GM12878 (cell line): Measurements from ENCODE around the gene TOR2A. TPM values are rescaled to one million over a fixed set of nuclear protein-coding genes. Genes with fewer than 3 reads are reported as not detected.

Source experiments
- ATAC-seq: fragments of 200-7000 bp; cut with Tn5 transposase; 3 replicates; pipeline ENCODE4 v1.9.1; 2020; ENCODE audit warnings: mild to moderate bottlenecking, moderate library complexity
- BruUV-seq: library from RNA; stranded (reverse); fragments of 400-500 nt; replicated peaks from 2 replicates; lab custom pipeline; 2021; lab: Mats Ljungman, UMichigan
- CTCF ChIA-PET: fragments of 300-600 bp; sonication (Branson Sonifier 250); formaldehyde crosslinking; extraction: SDS; loops from one replicate; lab custom pipeline; 2021; ENCODE audit warnings: inconsistent platforms; lab: Yijun Ruan, JAX
- POLR2A ChIA-PET: fragments of 350-600 bp; formaldehyde crosslinking; extraction: SDS; loops from one replicate; lab custom pipeline; 2021; ENCODE audit warnings: inconsistent platforms; lab: Charles Lee
- RAD21 ChIA-PET: fragments of 300-600 bp; sonication (Branson Sonifier 250); formaldehyde crosslinking; loops from one replicate; lab custom pipeline; 2023; ENCODE audit warnings: antibody characterized with exemption; ENCODE audit not compliant: unreplicated experiment; lab: Charles Lee
- SMC1A ChIA-PET: fragments of 300-600 bp; sonication (Branson Sonifier 250); formaldehyde crosslinking; loops from one replicate; lab custom pipeline; 2023; ENCODE audit not compliant: unreplicated experiment, uncharacterized antibody; lab: Charles Lee
- DNase-seq: peaks from one replicate; pipeline ENCODE4 v3.0.0-alpha.2; 2011; ENCODE audit warnings: low read depth, low spot score
- FAIRE-seq: peaks from 3 replicates; lab custom pipeline; 2011; peaks lifted over from hg19 to GRCh38; lab: Jason Lieb, UNC
- H2AFZ ChIP-seq: 2 replicates; pipeline ENCODE4 v1.6.0; 2011; ENCODE audit warnings: low read depth, low read length, control low read depth; ENCODE audit not compliant: control insufficient read depth
- H3K27ac ChIP-seq: 2 replicates; pipeline ENCODE4 v1.5.1; 2011; ENCODE audit warnings: control low read depth; ENCODE audit not compliant: control insufficient read depth, insufficient read depth
- H3K27me3 ChIP-seq, 2 experiments: replicated peaks in 1 of 2; 2 replicates each; pipeline versions ENCODE4 v1.6.0 to v1.6.1; 2011; ENCODE audit warnings: low read length in 1 of 2; ENCODE audit not compliant: control insufficient read depth in 2 of 2, insufficient read depth in 2 of 2
- H3K36me3 ChIP-seq, 2 experiments: 2 replicates each; pipeline ENCODE4 v1.5.1; 2011; ENCODE audit warnings: low read length in 1 of 2; ENCODE audit not compliant: control insufficient read depth in 2 of 2, insufficient read depth in 2 of 2
- H3K4me1 ChIP-seq: 2 replicates; pipeline ENCODE4 v1.6.1; 2011; ENCODE audit warnings: mild to moderate bottlenecking, low read length, moderate library complexity, mixed read lengths; ENCODE audit not compliant: control insufficient read depth, insufficient read depth
- H3K4me2 ChIP-seq: 2 replicates; pipeline ENCODE4 v1.6.0; 2011; ENCODE audit warnings: control low read depth; ENCODE audit not compliant: control insufficient read depth, insufficient read depth
- H3K4me3 ChIP-seq: fragments of 200-600 bp; sonication (generic); 2 replicates; pipeline ENCODE4 v1.5.1; 2016
- H3K79me2 ChIP-seq: 2 replicates; pipeline ENCODE4 v1.6.0; 2011; ENCODE audit warnings: low read length; ENCODE audit not compliant: control insufficient read depth, insufficient read depth
- H3K9ac ChIP-seq: 2 replicates; pipeline ENCODE4 v1.8.0; 2011; ENCODE audit warnings: low read length, control low read depth, mixed read lengths; ENCODE audit not compliant: control insufficient read depth, insufficient read depth
- H3K9me3 ChIP-seq: replicated peaks from 3 replicates; pipeline ENCODE4 v1.5.1; 2011; ENCODE audit warnings: mild to moderate bottlenecking, low read length; ENCODE audit not compliant: control insufficient read depth, insufficient read depth
- H4K20me1 ChIP-seq: 2 replicates; pipeline ENCODE4 v1.6.0; 2011; ENCODE audit not compliant: control insufficient read depth, insufficient read depth
- BCL3 ChIP-seq: IDR thresholded peaks from 2 replicates; pipeline ENCODE4 v1.6.1; 2011; ENCODE audit warnings: borderline replicate concordance, low read depth, mild to moderate bottlenecking, moderate library complexity, low read length; ENCODE audit not compliant: insufficient read depth, poor library complexity, severe bottlenecking
- BRCA1 ChIP-seq: IDR thresholded peaks from 2 replicates; pipeline ENCODE4 v1.6.1; 2011; ENCODE audit warnings: low read depth, low read length, improper control_type of control experiment
- CHD4 ChIP-seq: fragments of 200-600 bp; sonication (generic); IDR thresholded peaks from 2 replicates; pipeline ENCODE4 v1.6.1; 2016; ENCODE audit warnings: mild to moderate bottlenecking
- EGR1 ChIP-seq, 2 experiments: IDR thresholded peaks; 1 replicate in 1 of 2; 2 replicates in 1 of 2; pipeline ENCODE4 v1.6.1; 2011 to 2012; ENCODE audit warnings: low read depth in 2 of 2, low read length in 2 of 2, borderline replicate concordance in 1 of 2, mild to moderate bottlenecking in 1 of 2, moderate library complexity in 1 of 2
- ETV6 ChIP-seq, 2 experiments: fragments of 450-650 bp in 1 of 2; IDR thresholded peaks in 1 of 2; conservative IDR thresholded peaks in 1 of 2; 2 replicates each; pipeline ENCODE4 v1.6.1; 2014; ENCODE audit warnings: antibody characterized with exemption in 1 of 2, borderline replicate concordance in 1 of 2, low read depth in 1 of 2, mild to moderate bottlenecking in 1 of 2, moderate library complexity in 1 of 2
- IRF3 ChIP-seq: fragments of 450-650 bp; IDR thresholded peaks from 2 replicates; pipeline ENCODE4 v1.6.1; 2014; ENCODE audit warnings: mild to moderate bottlenecking
- KDM1A ChIP-seq: fragments of 200-600 bp; sonication (generic); IDR thresholded peaks from 2 replicates; pipeline ENCODE4 v1.6.1; 2016; ENCODE audit warnings: borderline replicate concordance
- MYB ChIP-seq: fragments of 150-350 bp; IDR thresholded peaks from 2 replicates; pipeline ENCODE4 v1.6.1; 2014; ENCODE audit warnings: mild to moderate bottlenecking, low read depth, low read length, borderline replicate concordance
- NBN ChIP-seq: fragments of 450-650 bp; IDR thresholded peaks from 2 replicates; pipeline ENCODE4 v1.6.1; 2016
- RELA ChIP-seq: fragments of 450-650 bp; IDR thresholded peaks from 2 replicates; pipeline ENCODE4 v1.8.0; 2014; ENCODE audit warnings: borderline replicate concordance; ENCODE audit not compliant: partially characterized antibody
- SMAD1 ChIP-seq: fragments of 450-650 bp; IDR thresholded peaks from 2 replicates; pipeline ENCODE4 v1.6.1; 2018; ENCODE audit warnings: mild to moderate bottlenecking, low read depth; ENCODE audit not compliant: partially characterized antibody
- SMAD5 ChIP-seq: IDR thresholded peaks from 2 replicates; pipeline ENCODE4 v1.6.1; 2016; ENCODE audit warnings: antibody characterized with exemption, low read depth
- TBL1XR1 ChIP-seq: IDR thresholded peaks from 2 replicates; pipeline ENCODE4 v1.6.1; 2012; ENCODE audit warnings: low read depth, low read length, improper control_type of control experiment
- TCF12 ChIP-seq: IDR thresholded peaks from 2 replicates; pipeline ENCODE4 v1.6.1; 2011; ENCODE audit warnings: low read depth, mild to moderate bottlenecking, low read length
- ZNF217 ChIP-seq: fragments of 450-650 bp; IDR thresholded peaks from 2 replicates; pipeline ENCODE4 v1.6.1; 2017; ENCODE audit warnings: antibody characterized with exemption, mild to moderate bottlenecking
- ZNF274 ChIP-seq: IDR thresholded peaks from one replicate; pipeline ENCODE4 v1.8.0; 2011; ENCODE audit not compliant: insufficient read length, insufficient read depth
- WGBS: methylation state at CpG from one replicate; pipeline ENCODE4 v1.1.6; 2016; ENCODE audit warnings: low lambda C conversion rate; ENCODE audit not compliant: insufficient replicate concordance, insufficient coverage; ENCODE audit errors: missing lambda C conversion rate; 5-methylcytosine and 5-hydroxymethylcytosine counted together
- in situ Hi-C: fragments of 300-500 bp; cut with MboI; formaldehyde crosslinking; loops from 9 replicates; pipeline ENCODE4 v1.14.3; 2018; ENCODE audit warnings: mixed read lengths
- intact Hi-C: fragments of 100-400 bp; cut with micrococcal nuclease; formaldehyde crosslinking; loops from one replicate; pipeline ENCODE4 v1.14.2; 2022; ENCODE audit not compliant: unreplicated experiment
- polyA plus RNA-seq, 11 experiments: library from polyadenylated mRNA; depleted of rRNA in 4 of 11; unstranded in 6 of 11; stranded (reverse) in 5 of 11; fragments of >200 nt; fragmentation: Nextera tagmentation in 4 of 11; fragmentation: Illumina TruSeq in 1 of 11; extraction: Ambion mirVana in 4 of 11; extraction: Trizol in 1 of 11; gene quantifications; 1 replicate in 1 of 11; 2 replicates in 10 of 11; pipeline versions ENCODE4 v1.2.1 to v1.2.3, GENCODE V29; 2011 to 2016; ENCODE audit warnings: inconsistent platforms in 2 of 11, missing spikeins in 2 of 11, low read depth in 1 of 11
- total RNA-seq, 4 experiments: library from RNA; depleted of rRNA in 3 of 4; stranded (reverse); fragments of >200 nt in 3 of 4; fragmentation: Illumina TruSeq in 1 of 4; extraction: Trizol in 1 of 4; gene quantifications; 2 replicates each; pipeline versions ENCODE4 v1.2.1 to v1.2.3, GENCODE V29; 2013 to 2021
- TF ChIP-seq, protein P1 (sequence below): IDR thresholded peaks from 2 replicates; pipeline ENCODE4 v1.6.1; 2012; ENCODE audit warnings: low read depth, low read length, improper control_type of control experiment

Gene TOR2A
- total and polyA plus RNA-seq, 10 of the 15 experiments (the other 5 are each of a cell fraction or from before 2014, with no cell fraction given): 0.52 to 23.7 (median 8.5) TPM

GRCh38 chr9:127761061-127761460 is 26.0 kb upstream of the TOR2A start:
- FAIRE-seq (no peak), DNase-seq (no peak), ATAC-seq (no peak)
- Histone ChIP-seq H4K20me1 (0 out of 2 replicates have a peak, but pooled peaks cover 2% of the 10 kb centered on the region), H3K4me2 (no peak overlapping the region), H3K9ac (no peak overlapping the region), H3K79me2 (no peaks in the 10 kb centered on the region; the same call in 1 of the 2 replicates), H3K4me1 (no peaks in the 10 kb centered on the region), H2AFZ (no peak overlapping the region), H3K9me3 (no peaks in the 10 kb centered on the region), H3K27me3 (no peaks in the 10 kb centered on the region), H3K27ac (no peak overlapping the region), H3K4me3 (no peak overlapping the region), H3K36me3 (peaks cover under 1 to 8% of the 10 kb centered on the region in 2 experiments)
- WGBS: 100% methylated on average over 5 of the region's 5 CpGs
- SMC1A ChIA-PET: interaction anchor here (1.6 kb wide), 1 partner anchor 108 kb away, joined by 4 read pairs; no protein-coding TSS in a partner anchor
- BruUV-seq: no TSS peak
- TF ChIP-seq TBL1XR1 (no peak), BRCA1 (no peak), NBN (no peak), MYB (no peak), BCL3 (no peak), TCF12 (no peak), CHD4 (no peak), ZNF274 (no peak), SMAD5 (no peak), EGR1 (IDR thresholded peaks at IDR 0.05; ENCODE audit: borderline replicate concordance in 1 of 2, low read depth in 2 of 2, low read length in 2 of 2) (no peak), ZNF217 (no peak), KDM1A (no peak), RELA (no peak), ETV6 (conservative IDR thresholded peaks at IDR 0.05 in 1 of 2, IDR thresholded peaks at IDR 0.05 in 1 of 2; ENCODE audit: borderline replicate concordance in 1 of 2, low read depth in 1 of 2) (no peak), IRF3 (no peak), SMAD1 (no peak)
- TF ChIP-seq, protein P1, sequence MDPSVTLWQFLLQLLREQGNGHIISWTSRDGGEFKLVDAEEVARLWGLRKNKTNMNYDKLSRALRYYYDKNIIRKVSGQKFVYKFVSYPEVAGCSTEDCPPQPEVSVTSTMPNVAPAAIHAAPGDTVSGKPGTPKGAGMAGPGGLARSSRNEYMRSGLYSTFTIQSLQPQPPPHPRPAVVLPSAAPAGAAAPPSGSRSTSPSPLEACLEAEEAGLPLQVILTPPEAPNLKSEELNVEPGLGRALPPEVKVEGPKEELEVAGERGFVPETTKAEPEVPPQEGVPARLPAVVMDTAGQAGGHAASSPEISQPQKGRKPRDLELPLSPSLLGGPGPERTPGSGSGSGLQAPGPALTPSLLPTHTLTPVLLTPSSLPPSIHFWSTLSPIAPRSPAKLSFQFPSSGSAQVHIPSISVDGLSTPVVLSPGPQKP: no peak
- RAD21 ChIA-PET: no interaction called here
- POLR2A ChIA-PET: interaction anchor here (1.5 kb wide), 1 partner anchor 10 kb away, joined by 3 read pairs; no protein-coding TSS in a partner anchor
- in situ Hi-C loops (no loop called here), intact Hi-C loops (no loop called here)
- CTCF ChIA-PET: interaction anchor here (1.3 to 1.4 kb wide), 2 partner anchors 10 to 109 kb away, joined by 3 to 4 read pairs; no protein-coding TSS in a partner anchor
